PC-9 (cell line): ENCODE results near the gene TUBG1.

ENCODE experiments used
- EZH2 ChIP-seq: fragments of 200-600 bp; sonication (generic); IDR thresholded peaks from 2 replicates; pipeline ENCODE4 v1.8.0; 2017; ENCODE audit warnings: antibody characterized with exemption, low read depth
- TF ChIP-seq, protein P1 (sequence below): fragments of 200-600 bp; sonication (generic); conservative IDR thresholded peaks from 2 replicates; pipeline ENCODE4 v1.6.1; 2017; ENCODE audit warnings: mixed run types, antibody characterized with exemption, mild to moderate bottlenecking, moderate library complexity

DNA sequence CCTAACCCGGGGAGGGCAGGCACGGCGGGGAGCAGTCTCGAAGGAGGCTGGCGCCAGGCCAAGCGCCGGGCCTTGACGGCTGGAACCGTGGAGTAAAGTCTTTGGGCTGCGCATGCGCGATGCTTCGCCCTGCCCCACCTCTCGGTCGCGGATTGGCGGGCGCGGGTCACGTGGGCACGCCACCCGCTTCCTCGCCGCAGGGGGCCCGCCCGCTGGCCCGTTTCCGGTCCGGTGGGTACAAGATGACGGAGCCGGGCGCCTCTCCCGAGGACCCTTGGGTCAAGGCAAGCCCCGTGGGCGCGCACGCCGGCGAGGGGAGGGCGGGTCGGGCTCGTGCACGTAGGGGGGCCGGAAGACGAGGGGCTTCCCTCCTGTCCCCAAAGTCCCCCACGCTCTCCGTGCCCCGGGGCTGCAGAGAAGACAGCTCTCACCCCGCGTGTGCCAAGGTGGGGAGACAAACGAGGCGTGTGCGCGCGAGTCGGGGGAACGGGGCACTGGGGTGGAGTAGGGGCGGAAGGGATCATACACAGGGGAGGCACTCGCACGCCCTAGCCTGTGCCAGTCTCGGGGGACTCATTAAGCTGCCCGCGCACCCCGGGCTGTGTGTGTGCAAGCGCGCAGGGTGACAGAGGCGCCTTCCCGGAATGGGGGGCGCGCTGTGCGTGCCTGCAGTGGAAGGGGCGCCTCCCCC, 42.5 kb upstream of the TUBG1 start, which contains the start of gene MLX:
- TF ChIP-seq, protein P1, sequence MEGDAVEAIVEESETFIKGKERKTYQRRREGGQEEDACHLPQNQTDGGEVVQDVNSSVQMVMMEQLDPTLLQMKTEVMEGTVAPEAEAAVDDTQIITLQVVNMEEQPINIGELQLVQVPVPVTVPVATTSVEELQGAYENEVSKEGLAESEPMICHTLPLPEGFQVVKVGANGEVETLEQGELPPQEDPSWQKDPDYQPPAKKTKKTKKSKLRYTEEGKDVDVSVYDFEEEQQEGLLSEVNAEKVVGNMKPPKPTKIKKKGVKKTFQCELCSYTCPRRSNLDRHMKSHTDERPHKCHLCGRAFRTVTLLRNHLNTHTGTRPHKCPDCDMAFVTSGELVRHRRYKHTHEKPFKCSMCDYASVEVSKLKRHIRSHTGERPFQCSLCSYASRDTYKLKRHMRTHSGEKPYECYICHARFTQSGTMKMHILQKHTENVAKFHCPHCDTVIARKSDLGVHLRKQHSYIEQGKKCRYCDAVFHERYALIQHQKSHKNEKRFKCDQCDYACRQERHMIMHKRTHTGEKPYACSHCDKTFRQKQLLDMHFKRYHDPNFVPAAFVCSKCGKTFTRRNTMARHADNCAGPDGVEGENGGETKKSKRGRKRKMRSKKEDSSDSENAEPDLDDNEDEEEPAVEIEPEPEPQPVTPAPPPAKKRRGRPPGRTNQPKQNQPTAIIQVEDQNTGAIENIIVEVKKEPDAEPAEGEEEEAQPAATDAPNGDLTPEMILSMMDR: no peak
- no peak for TF ChIP-seq EZH2
